Kidney (tissue), 14 donors: ENCODE results near the gene NPAS3. TPM values are rescaled to one million over a fixed set of nuclear protein-coding genes. Genes with fewer than 3 reads are reported as not detected.

Experiments used
- DNase-seq, 5 donors: peaks; one replicate each; pipeline ENCODE4 v3.0.0-alpha.2; 2013 to 2020
- FAIRE-seq: peaks from 2 replicates; lab custom pipeline; 2012; peaks lifted over from hg19 to GRCh38; lab: Jason Lieb, UNC
- H3K27ac ChIP-seq, 2 donors: one replicate each; pipeline ENCODE4 v1.7.0; 2013; ENCODE audit warnings: low read depth in 2 of 2, low read length in 2 of 2, inconsistent platforms in 1 of 2
- H3K27me3 ChIP-seq: one replicate; pipeline ENCODE4 v1.7.1; 2013; ENCODE audit warnings: low read length, inconsistent platforms; ENCODE audit not compliant: control insufficient read depth, insufficient read depth
- H3K36me3 ChIP-seq, 3 donors: one replicate each; pipeline versions ENCODE4 v1.7.0 to v1.7.1; 2013; ENCODE audit warnings: low read length in 3 of 3, control low read depth in 1 of 3, inconsistent platforms in 1 of 3; ENCODE audit not compliant: insufficient read depth in 3 of 3, control insufficient read depth in 2 of 3
- H3K4me1 ChIP-seq, 3 donors: one replicate each; pipeline versions ENCODE4 v1.7.0 to v1.7.1; 2013; ENCODE audit warnings: low read length in 3 of 3, inconsistent platforms in 1 of 3, low read depth in 1 of 3; ENCODE audit not compliant: control insufficient read depth in 2 of 3, insufficient read depth in 2 of 3
- H3K4me3 ChIP-seq, 3 donors: one replicate each; pipeline versions ENCODE4 v1.7.0 to v1.8.1; 2013; ENCODE audit warnings: low read length in 3 of 3, control low read depth in 1 of 3, inconsistent platforms in 1 of 3
- H3K9ac ChIP-seq, 3 donors: one replicate each; pipeline versions ENCODE4 v1.7.0 to v1.7.1; 2013; ENCODE audit warnings: low read length in 3 of 3, control low read depth in 1 of 3, inconsistent platforms in 1 of 3
- H3K9me3 ChIP-seq, 3 donors: one replicate each; pipeline versions ENCODE4 v1.7.0 to v1.7.1; 2013; ENCODE audit warnings: low read length in 3 of 3, control low read depth in 1 of 3, inconsistent platforms in 1 of 3; ENCODE audit not compliant: control insufficient read depth in 2 of 3, insufficient read depth in 1 of 3
- intact Hi-C: fragments of 100-400 bp; cut with DNase I; formaldehyde crosslinking; loops from one replicate; pipeline ENCODE4 v1.11.1; 2022
- polyA plus RNA-seq: library from polyadenylated mRNA; stranded (reverse); fragments of 350-450 nt; fragmentation: Illumina TruSeq; extraction: RNeasy Lipid Tissue Mini Kit (QIAGEN cat#74804); gene quantifications from one replicate; pipeline ENCODE4 v1.2.3, GENCODE V29; 2014; ENCODE audit warnings: low read depth, low replicate concordance; ENCODE audit not compliant: insufficient read depth
- total RNA-seq: library from RNA; stranded (reverse); fragmentation: NEBNext Ultra II Directional; extraction: Animal tissue kit (Norgen Biotek cat#: 25700); gene quantifications from one replicate; pipeline ENCODE4 v1.2.1, GENCODE V29; 2021
- TF ChIP-seq, protein P1 (sequence below): IDR thresholded peaks from 3 replicates; pipeline ENCODE4 v1.5.1; 2012; ENCODE audit warnings: mild to moderate bottlenecking, moderate library complexity, borderline replicate concordance; ENCODE audit not compliant: insufficient read depth; ENCODE audit errors: extremely low read depth
- donor health status: control.
- donor health status: control.
- donor health status: control.
- donor health status: control.
- donor health status: control.
- donor health status: DM: yes; HTN: yes; CAD: no.
- donor health status: Normal renal cell carcinoma (clear cell type).

Gene NPAS3
- total and polyA plus RNA-seq, 2 donors from 2014 or later: 0.82 to 5.0 TPM

DNA sequence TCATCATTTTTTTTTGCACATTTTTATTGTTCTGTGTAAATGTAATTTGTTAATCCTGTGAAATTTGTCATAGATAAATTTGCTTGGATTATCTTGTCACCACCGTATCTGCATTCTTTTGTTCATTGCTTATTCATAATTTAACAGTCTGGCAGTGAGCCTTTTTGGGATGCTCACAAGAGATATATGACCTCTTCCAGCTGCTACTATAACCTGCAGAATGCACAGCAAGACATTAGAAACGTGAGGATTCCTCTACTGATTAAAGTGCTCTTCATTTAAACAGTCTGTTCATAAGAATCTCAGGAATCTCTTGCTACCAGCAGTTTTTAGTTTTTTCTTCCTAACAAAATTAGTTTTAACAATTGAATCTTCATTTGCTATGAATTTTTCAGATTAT is 9.1 kb downstream of the NPAS3 start:
- TF ChIP-seq, protein P1, sequence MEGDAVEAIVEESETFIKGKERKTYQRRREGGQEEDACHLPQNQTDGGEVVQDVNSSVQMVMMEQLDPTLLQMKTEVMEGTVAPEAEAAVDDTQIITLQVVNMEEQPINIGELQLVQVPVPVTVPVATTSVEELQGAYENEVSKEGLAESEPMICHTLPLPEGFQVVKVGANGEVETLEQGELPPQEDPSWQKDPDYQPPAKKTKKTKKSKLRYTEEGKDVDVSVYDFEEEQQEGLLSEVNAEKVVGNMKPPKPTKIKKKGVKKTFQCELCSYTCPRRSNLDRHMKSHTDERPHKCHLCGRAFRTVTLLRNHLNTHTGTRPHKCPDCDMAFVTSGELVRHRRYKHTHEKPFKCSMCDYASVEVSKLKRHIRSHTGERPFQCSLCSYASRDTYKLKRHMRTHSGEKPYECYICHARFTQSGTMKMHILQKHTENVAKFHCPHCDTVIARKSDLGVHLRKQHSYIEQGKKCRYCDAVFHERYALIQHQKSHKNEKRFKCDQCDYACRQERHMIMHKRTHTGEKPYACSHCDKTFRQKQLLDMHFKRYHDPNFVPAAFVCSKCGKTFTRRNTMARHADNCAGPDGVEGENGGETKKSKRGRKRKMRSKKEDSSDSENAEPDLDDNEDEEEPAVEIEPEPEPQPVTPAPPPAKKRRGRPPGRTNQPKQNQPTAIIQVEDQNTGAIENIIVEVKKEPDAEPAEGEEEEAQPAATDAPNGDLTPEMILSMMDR: no peak
- no peak for DNase-seq
- intact Hi-C loops: no loop called here
- Histone ChIP-seq H3K9ac (no peak overlapping the region), H3K4me1 (no peaks in the 10 kb centered on the region), H3K9me3 (no peaks in the 10 kb centered on the region), H3K27ac (no peak overlapping the region), H3K4me3 (no peak overlapping the region), H3K27me3 (no peaks in the 10 kb centered on the region), H3K36me3 (no peaks in the 10 kb centered on the region)
- FAIRE-seq: no peak

DNA sequence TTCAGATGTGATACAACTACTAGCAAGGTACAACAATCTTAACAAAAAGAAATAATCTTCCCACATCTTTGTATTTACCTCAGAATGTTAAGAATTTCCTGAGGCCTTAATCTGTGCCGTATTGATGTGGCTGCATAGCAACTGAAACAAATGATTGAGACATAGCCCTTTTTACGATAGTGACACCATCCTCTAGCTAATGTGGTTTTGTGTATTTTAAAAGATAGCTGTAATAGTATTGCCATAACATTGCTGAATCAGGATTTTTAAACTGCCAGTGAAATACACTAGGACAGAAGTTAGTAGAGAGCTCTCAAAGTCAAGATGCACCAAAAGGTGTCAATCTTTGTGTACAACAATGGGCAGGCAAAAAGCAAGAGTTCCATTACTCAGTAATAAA is 11.9 kb downstream of the NPAS3 start:
- H3K4me1 ChIP-seq: no peaks in the 10 kb centered on the region
- FAIRE-seq: no peak
- no peak overlapping the region for H3K9ac ChIP-seq
- H3K36me3 ChIP-seq: no peaks in the 10 kb centered on the region
- intact Hi-C loops: no loop called here
- no peaks in the 10 kb centered on the region for H3K27me3 ChIP-seq
- no peak for DNase-seq
- TF ChIP-seq, protein P1: no peak
- H3K27ac ChIP-seq: no peak overlapping the region
- H3K9me3 ChIP-seq: no peaks in the 10 kb centered on the region
- H3K4me3 ChIP-seq: no peak overlapping the region

- intact Hi-C loops: no loop called here
- H3K36me3 ChIP-seq: no peaks in the 10 kb centered on the region
- no peaks in the 10 kb centered on the region for H3K4me1 ChIP-seq
- no peaks in the 10 kb centered on the region for H3K27me3 ChIP-seq
- no peak overlapping the region for H3K27ac ChIP-seq
- TF ChIP-seq, protein P1: no peak
- DNase-seq: no peak
- H3K9me3 ChIP-seq: no peaks in the 10 kb centered on the region
- H3K4me3 ChIP-seq: no peak overlapping the region
- no peak for FAIRE-seq
- H3K9ac ChIP-seq: no peak overlapping the region
Observed at GRCh38 chr14:32967421-32967820, 28.7 kb downstream of the NPAS3 start.

DNA sequence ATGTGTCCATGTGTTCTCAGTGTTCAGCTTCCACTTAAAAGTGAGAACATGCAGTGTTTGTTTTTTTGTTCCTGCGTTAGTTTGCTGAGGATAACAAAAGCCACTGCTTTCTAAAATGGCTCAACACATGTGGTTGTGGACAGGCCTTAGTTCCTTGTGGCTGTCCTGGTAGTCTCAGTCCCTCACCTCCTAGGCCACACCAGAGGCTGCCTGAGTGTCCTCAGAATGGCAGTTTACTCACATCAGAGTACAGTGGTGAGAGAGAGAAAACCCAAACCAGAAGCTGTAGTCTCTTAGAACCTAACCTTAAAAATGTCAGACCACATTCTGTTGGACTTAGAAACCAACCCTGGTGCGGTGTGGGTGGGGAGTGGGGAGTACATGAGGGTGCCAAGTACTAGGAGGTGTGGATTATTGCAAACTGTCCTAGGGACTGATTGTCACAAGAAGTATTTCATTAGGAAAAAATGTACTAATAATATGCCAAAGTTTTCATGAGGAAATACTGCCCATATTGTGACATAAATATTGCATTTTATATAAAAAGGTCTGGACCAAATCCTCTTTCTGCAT is 30.4 kb downstream of the NPAS3 start:
- Histone ChIP-seq H3K9ac (no peak overlapping the region), H3K9me3 (no peaks in the 10 kb centered on the region), H3K27me3 (no peaks in the 10 kb centered on the region), H3K4me3 (no peak overlapping the region), H3K27ac (no peak overlapping the region), H3K4me1 (no peaks in the 10 kb centered on the region), H3K36me3 (no peaks in the 10 kb centered on the region)
- intact Hi-C loops: no loop called here
- DNase-seq: no peak
- TF ChIP-seq, protein P1: no peak
- no peak for FAIRE-seq
